ENCODE results near the gene CSRP2. TPM values are rescaled to one million over a fixed set of nuclear protein-coding genes. Genes with fewer than 3 reads are reported as not detected.

Gene CSRP2
- total RNA-seq, result 25.5 and 46.4 TPM in 2 replicates

DNA sequence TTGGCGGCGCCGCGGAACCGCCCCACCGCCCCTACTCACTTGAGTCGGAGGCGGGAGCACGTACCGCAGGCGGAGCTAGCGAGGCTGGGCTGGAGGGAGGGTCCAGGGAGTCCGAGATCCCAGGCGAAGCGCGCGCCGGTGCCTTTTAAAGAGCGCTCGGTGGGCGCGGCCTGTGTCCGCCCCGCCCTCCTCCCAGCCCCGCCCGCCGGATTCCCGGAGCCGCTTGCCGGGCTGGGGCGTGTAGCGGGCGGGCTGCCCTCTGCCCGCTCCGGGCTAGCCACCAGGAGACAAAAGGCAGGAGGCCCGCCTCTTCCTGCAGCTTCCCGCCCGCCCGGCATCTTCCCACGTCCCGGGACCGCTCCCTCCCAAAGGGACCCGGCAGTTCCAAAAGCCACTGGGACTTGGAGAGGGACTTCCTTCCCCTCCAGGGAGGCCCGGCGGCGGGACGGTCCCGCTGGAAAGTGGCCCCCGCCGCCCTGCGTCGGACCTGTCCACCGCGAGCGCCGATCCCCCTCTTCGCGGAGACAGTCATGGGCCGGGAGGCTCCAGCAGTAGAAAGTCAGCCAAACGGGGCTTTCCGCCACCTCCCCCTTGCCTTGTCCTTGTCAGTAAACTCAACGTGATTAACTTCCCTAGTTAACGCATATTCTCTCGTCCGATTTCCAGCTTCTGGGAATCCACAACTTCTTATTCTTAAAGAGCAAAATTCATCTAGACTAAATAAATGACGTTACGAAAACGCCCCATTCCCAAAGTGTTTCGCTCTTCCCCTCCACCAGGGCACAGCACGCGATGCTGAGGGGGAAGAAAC lies at the start of gene CSRP2:
Gene CSRP2, minus strand, starts transcription at position 121 of the 811 bp plus-strand sequence. CDS start 12,759 bp downstream, outside the sequence.

Other genes with a start within 250 kb of the CSRP2 start
- 91.6 and 95.9 TPM in 2 replicates for gene ZDHHC17, start 114.9 kb downstream of the CSRP2 start, total RNA-seq
- 2.6 and 3.9 TPM in 2 replicates for gene E2F7, start 186.6 kb upstream of the CSRP2 start, total RNA-seq